ENCODE data around the gene LMNA. TPM values are rescaled to one million over a fixed set of nuclear protein-coding genes. Genes with fewer than 3 reads are reported as not detected.

Gene LMNA
- polyA plus RNA-seq, 3 donors = 16.5 to 45.5 (median 24.7) TPM

GRCh38 chr1:156144742-156145141 is 30.2 kb downstream of the LMNA start:
- no peak overlapping the region for H3K4me3 Mint-ChIP-seq
- intact Hi-C loops (cut with micrococcal nuclease) = loop anchor here (5.0 kb wide), 3 partner anchors 48 to 173 kb away; partner anchors contain the start of gene SLC25A44 (in 1 of the 2)
- H3K9ac ChIP-seq (ENCODE audit: insufficient read depth, low read length, poor library complexity, severe bottlenecking) = no peak overlapping the region

GRCh38 chr1:156145650-156146019 is 31.1 kb downstream of the LMNA start:
- 100% methylated on average over 1 of the region's 2 CpGs for WGBS (ENCODE audit: insufficient coverage)
- H3K9me3 ChIP-seq (replicated peaks in 1 of 2; ENCODE audit: control insufficient read depth in 1 of 2, insufficient read depth in 1 of 2, low read length in 2 of 2) = no peaks in the 10 kb centered on the region
- Mint-ChIP-seq H3K4me3 (no peak overlapping the region), H3K36me3 (no peaks in the 10 kb centered on the region), H3K27me3 (ENCODE audit: low read depth in 3 of 3) (peaks cover 4 to 12% (median 8%) of the 10 kb centered on the region in 3 donors), H3K27ac (no peak overlapping the region), H3K9me3 (peaks cover 0 to 5% (median 0%) of the 10 kb centered on the region in 7 donors), H3K4me1 (peaks cover 50% of the 10 kb centered on the region)
- no peaks in the 10 kb centered on the region for H4K20me1 ChIP-seq (ENCODE audit: insufficient read depth, low read length)
- intact Hi-C loops (cut with micrococcal nuclease) = loop anchor here (5.0 kb wide), 3 partner anchors 47 to 172 kb away; partner anchors contain the start of gene SLC25A44 (in 1 of the 2)
- no peak for DNase-seq
- no peaks in the 10 kb centered on the region for H3K79me2 ChIP-seq (ENCODE audit: insufficient read depth, low read length)
- H2AFZ ChIP-seq (ENCODE audit: insufficient read depth, low read depth, low read length, poor library complexity, severe bottlenecking) = no peak overlapping the region
- H3K4me2 ChIP-seq (replicated peaks; ENCODE audit: extremely low read depth, low read length, poor library complexity, severe bottlenecking) = peak overlapping the region; percentile 66
- TF ChIP-seq CTCF (IDR thresholded peaks at IDR 0.05) = no peak
- no peak overlapping the region for H3K9ac ChIP-seq (ENCODE audit: insufficient read depth, low read length, poor library complexity, severe bottlenecking)
- H3K36me3 ChIP-seq (replicated peaks in 1 of 2; ENCODE audit: control insufficient read depth in 1 of 2, insufficient read depth in 2 of 2, low read length in 2 of 2) = no peaks in the 10 kb centered on the region
- peaks cover 50% of the 10 kb centered on the region in 2 donors for H3K4me1 ChIP-seq (ENCODE audit: control insufficient read depth in 1 of 2, insufficient read depth in 2 of 2, low read length in 2 of 2)
- H3K27ac ChIP-seq (ENCODE audit: low read depth in 1 of 2, low read length in 2 of 2) = no peak overlapping the region
- H3K27me3 ChIP-seq (ENCODE audit: control insufficient read depth in 2 of 2, insufficient read depth in 2 of 2, low read length in 2 of 2) = peaks cover 0 to 3% of the 10 kb centered on the region in 2 donors
- no peak overlapping the region for H3K4me3 ChIP-seq (replicated peaks in 1 of 3; ENCODE audit: low read depth in 2 of 3, low read length in 3 of 3)

More at GRCh38 chr1:156144742-156145141, 30.2 kb downstream of the LMNA start:
- no peak for DNase-seq
- H3K27ac Mint-ChIP-seq = peak overlapping the region in 1 of 7 donors; percentile 25
- 99% methylated on average over 5 of the region's 5 CpGs for WGBS (ENCODE audit: insufficient coverage)
- Histone ChIP-seq H3K27ac (ENCODE audit: low read depth in 1 of 2, low read length in 2 of 2) (no peak overlapping the region), H4K20me1 (ENCODE audit: insufficient read depth, low read length) (no peaks in the 10 kb centered on the region), H3K4me3 (replicated peaks in 1 of 3; ENCODE audit: low read depth in 2 of 3, low read length in 3 of 3) (no peak overlapping the region), H3K4me2 (replicated peaks; ENCODE audit: extremely low read depth, low read length, poor library complexity, severe bottlenecking) (no peak overlapping the region), H2AFZ (ENCODE audit: insufficient read depth, low read depth, low read length, poor library complexity, severe bottlenecking) (no peak overlapping the region), H3K27me3 (ENCODE audit: control insufficient read depth in 2 of 2, insufficient read depth in 2 of 2, low read length in 2 of 2) (peaks cover 0 to 10% of the 10 kb centered on the region in 2 donors), H3K36me3 (replicated peaks in 1 of 2; ENCODE audit: control insufficient read depth in 1 of 2, insufficient read depth in 2 of 2, low read length in 2 of 2) (no peaks in the 10 kb centered on the region), H3K79me2 (ENCODE audit: insufficient read depth, low read length) (no peaks in the 10 kb centered on the region), H3K9me3 (replicated peaks in 1 of 2; ENCODE audit: control insufficient read depth in 1 of 2, insufficient read depth in 1 of 2, low read length in 2 of 2) (no peaks in the 10 kb centered on the region), H3K4me1 (ENCODE audit: control insufficient read depth in 1 of 2, insufficient read depth in 2 of 2, low read length in 2 of 2) (peaks cover 41% of the 10 kb centered on the region in 2 donors)
- TF ChIP-seq CTCF (IDR thresholded peaks at IDR 0.05) = no peak
- peaks cover 41% of the 10 kb centered on the region for H3K4me1 Mint-ChIP-seq
- no peaks in the 10 kb centered on the region for H3K36me3 Mint-ChIP-seq
- peaks cover 0 to 5% (median 0%) of the 10 kb centered on the region in 7 donors for H3K9me3 Mint-ChIP-seq
- peaks cover 10 to 21% (median 16%) of the 10 kb centered on the region in 3 donors for H3K27me3 Mint-ChIP-seq (ENCODE audit: low read depth in 3 of 3)

Data from CD14-positive monocyte (primary cell).